Astrocyte of the spinal cord (primary cell): Measurements from ENCODE around the gene RFX8.

Experiments
- DNase-seq: peaks from one replicate; pipeline ENCODE4 v3.0.0; 2011; ENCODE audit warnings: low read depth, low spot score
- H3K4me3 ChIP-seq: 2 replicates; pipeline ENCODE4 v1.5.1; 2011; ENCODE audit warnings: low read depth, mild to moderate bottlenecking, low read length, moderate library complexity
- in situ Hi-C: cut with HindIII; loops from 2 replicates; pipeline ENCODE4 v1.10.0; 2017; ENCODE audit warnings: low sequenced_read_pairs
- TF ChIP-seq, protein P1 (sequence below): IDR thresholded peaks from 2 replicates; pipeline ENCODE4 v1.5.1; 2012; ENCODE audit warnings: low read depth, mild to moderate bottlenecking, low read length, inconsistent platforms

The RFX8 gene

DNA sequence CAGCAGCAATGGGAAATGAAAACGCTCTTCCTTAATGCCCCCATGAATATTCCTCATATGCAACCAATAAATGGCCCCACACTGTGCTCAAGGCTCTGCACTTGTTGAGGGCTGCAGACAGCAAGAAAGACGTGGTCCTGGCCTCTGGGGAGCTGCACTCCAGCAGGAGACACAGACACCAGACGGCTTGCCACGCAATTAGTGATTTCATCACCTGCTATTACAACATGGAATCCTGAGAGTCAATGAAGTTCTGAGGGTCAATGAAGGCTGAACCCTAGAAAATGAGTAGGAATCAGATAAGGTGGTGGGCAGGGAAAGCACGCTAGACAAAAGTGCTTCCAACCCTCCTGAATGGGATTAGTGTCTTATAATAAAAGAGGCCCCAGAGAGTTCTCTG is 106.5 kb downstream of the RFX8 start:
- H3K4me3 ChIP-seq, result no peak overlapping the region
- in situ Hi-C loops, result no loop called here
- no peak for DNase-seq
- TF ChIP-seq, protein P1, sequence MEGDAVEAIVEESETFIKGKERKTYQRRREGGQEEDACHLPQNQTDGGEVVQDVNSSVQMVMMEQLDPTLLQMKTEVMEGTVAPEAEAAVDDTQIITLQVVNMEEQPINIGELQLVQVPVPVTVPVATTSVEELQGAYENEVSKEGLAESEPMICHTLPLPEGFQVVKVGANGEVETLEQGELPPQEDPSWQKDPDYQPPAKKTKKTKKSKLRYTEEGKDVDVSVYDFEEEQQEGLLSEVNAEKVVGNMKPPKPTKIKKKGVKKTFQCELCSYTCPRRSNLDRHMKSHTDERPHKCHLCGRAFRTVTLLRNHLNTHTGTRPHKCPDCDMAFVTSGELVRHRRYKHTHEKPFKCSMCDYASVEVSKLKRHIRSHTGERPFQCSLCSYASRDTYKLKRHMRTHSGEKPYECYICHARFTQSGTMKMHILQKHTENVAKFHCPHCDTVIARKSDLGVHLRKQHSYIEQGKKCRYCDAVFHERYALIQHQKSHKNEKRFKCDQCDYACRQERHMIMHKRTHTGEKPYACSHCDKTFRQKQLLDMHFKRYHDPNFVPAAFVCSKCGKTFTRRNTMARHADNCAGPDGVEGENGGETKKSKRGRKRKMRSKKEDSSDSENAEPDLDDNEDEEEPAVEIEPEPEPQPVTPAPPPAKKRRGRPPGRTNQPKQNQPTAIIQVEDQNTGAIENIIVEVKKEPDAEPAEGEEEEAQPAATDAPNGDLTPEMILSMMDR, result no peak

DNA sequence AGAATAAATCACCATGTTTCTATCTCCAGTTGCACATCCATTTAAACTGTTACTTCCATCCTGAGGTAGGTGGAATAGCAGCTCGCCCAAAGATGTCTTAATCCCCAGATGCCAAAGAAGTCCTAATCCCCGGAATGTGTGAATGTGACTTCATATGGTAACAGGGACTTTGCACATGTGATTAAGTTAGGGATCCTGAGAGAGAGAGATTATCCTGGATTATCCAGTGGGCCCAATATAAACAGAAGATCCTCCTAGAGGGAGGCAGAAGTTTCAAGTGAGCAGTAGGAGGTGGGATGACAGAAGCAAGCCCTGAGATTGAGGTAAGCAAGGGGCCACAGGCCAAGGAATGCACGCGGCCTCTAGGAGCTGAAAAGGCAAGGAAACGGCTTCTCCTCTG is 107.4 kb downstream of the RFX8 start:
- in situ Hi-C loops, result no loop called here
- TF ChIP-seq, protein P1, result no peak
- no peak for DNase-seq
- H3K4me3 ChIP-seq, result no peak overlapping the region

DNA sequence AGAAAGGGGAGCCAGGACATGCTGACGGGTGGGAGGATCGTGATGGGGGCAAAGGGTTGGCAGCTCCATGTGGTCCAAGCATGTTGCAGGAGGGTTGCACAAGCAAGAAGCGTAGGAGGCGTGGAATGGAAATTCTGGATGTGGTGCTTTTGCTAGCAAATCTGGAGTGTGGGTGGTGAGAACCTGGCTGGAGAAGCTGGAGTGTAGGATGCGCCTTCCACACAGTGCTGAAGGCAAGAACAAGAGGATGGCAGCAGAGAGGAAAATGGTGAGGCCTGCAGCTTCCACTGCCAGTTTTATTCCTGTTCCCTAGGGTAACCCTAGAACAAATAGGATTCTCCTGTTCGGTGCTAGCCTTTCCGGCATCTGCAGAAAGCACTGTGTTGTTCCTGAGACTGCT is 110.0 kb downstream of the RFX8 start:
- no peak overlapping the region for H3K4me3 ChIP-seq
- in situ Hi-C loops, result no loop called here
- DNase-seq, result no peak
- TF ChIP-seq, protein P1, result no peak

DNA sequence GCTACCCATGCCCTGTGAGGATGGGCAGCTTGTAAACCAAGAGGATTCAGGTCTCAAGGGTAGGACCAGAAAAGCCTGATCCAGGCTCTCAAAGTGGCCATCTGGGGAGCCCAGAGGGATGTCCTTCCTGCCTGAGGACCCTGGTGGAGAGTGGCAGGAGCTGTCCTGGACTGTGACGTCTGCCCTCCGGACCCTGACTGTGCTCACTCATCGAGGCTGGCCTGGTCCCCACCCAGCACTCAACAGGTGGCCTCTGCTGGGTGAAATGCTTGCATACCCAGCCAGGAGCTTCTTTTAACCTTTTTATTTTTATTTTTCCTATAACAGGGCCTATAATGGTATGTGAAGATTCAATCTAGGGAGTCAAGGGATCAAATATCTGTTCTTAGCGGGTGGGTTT is 112.1 kb downstream of the RFX8 start:
- TF ChIP-seq, protein P1, result no peak
- H3K4me3 ChIP-seq, result no peak overlapping the region
- in situ Hi-C loops, result no loop called here
- DNase-seq, result no peak

DNA sequence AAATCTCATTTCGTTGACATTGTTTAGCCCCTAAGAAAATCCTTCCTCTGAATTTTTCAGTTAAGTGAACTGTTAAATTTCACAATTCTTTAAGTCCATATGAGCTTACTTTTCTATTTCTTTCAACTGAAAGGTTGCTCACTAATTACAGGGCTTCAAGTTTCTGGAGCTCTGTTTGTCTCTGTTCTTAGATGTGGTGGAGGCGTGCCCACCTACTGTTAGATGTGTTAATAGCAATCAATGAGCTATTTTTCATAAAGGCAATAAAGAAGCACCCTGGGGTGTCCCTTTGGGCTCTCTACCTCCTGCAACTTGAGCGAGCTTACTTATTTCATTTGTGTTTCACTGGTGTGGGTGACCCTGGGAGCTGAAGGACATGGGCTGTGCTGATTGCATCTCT is 112.6 kb downstream of the RFX8 start:
- in situ Hi-C loops, result no loop called here
- TF ChIP-seq, protein P1, result no peak
- H3K4me3 ChIP-seq, result no peak overlapping the region
- DNase-seq, result no peak

DNA sequence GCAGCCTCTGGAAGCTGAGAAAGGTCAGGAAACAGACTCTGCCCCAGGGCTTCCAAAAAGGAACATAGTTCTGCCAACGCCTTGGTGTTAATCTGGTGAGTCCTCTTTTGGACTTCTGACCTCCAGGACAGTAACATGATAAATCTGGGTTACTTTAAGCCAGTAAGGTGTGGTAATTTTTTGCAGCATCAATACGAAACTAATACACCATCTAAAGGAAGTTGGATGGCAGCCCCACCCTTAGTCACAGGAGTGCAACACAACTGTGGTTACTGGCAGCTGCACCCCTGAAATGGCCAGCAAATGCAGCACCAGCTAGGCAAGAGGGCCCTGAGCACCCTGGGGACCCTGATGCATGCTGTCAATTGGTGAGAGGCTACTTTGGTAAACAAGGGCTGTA is 113.4 kb downstream of the RFX8 start:
- H3K4me3 ChIP-seq, result no peak overlapping the region
- DNase-seq, result no peak
- in situ Hi-C loops, result no loop called here
- TF ChIP-seq, protein P1, result no peak

DNA sequence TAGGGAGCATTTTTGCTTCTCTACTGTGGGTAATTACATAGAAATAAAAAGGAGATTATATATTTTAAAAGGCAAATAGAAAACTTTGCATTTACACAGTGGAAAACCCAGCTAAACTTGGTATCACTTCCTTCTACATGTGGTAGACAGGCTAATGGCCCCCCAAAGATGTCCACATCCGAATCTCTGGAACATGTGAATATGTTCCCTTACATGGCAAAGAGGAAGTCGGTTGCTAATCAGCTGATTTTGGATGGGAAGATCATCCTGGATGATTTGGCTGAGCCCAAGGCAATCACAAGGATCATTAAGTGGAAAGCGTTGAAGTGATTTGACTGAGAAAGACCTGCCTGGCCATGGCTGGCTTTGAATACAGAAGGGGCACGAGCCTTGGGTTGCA is 113.8 kb downstream of the RFX8 start:
- DNase-seq, result no peak
- no peak overlapping the region for H3K4me3 ChIP-seq
- in situ Hi-C loops, result no loop called here
- TF ChIP-seq, protein P1, result no peak
